HCT116 (cell line): ENCODE measurements around the gene HYLS1. TPM values are rescaled to one million over a fixed set of nuclear protein-coding genes. Genes with fewer than 3 reads are reported as not detected.

Experiments
- ATAC-seq: fragments of 200-7000 bp; cut with Tn5 transposase; 2 replicates; pipeline ENCODE4 v1.9.1; 2020; ENCODE audit warnings: mild to moderate bottlenecking, moderate library complexity
- BruUV-seq: library from RNA; stranded (reverse); fragments of 400-500 nt; replicated peaks from 2 replicates; lab custom pipeline; 2021; lab: Mats Ljungman, UMichigan
- CTCF ChIA-PET: fragments of 300-600 bp; sonication (Branson Sonifier 250); formaldehyde crosslinking; loops from one replicate; lab custom pipeline; 2021; ENCODE audit warnings: antibody characterized with exemption; lab: Charles Lee
- POLR2A ChIA-PET: fragments of 300-600, 350-600 bp; sonication (Branson Sonifier 250); formaldehyde crosslinking; loops from one replicate; lab custom pipeline; 2021; ENCODE audit warnings: antibody characterized with exemption; lab: Charles Lee
- RAD21 ChIA-PET, 2 experiments: fragments of 300-600 bp; sonication (Branson Sonifier 250); formaldehyde crosslinking; loops; one replicate each; lab custom pipeline; 2023; ENCODE audit warnings: low total read pairs in 2 of 2; ENCODE audit not compliant: uncharacterized antibody in 2 of 2, unreplicated experiment in 2 of 2, low non-redundant PET in 1 of 2; lab: Charles Lee
- DNase-seq: peaks from one replicate; pipeline ENCODE4 v3.0.0-alpha.2; 2010; ENCODE audit warnings: low read depth, low spot score
- H2AFZ ChIP-seq: fragments of 200-600 bp; shearing (Covaris generic), sonication (generic); 2 replicates; pipeline ENCODE4 v1.6.1; 2017; ENCODE audit warnings: low read depth, mixed run types, mixed read lengths, antibody characterized with exemption, low read length; ENCODE audit not compliant: poor library complexity, severe bottlenecking
- H3K27ac ChIP-seq: 2 replicates; pipeline ENCODE4 v1.5.1; 2012; ENCODE audit warnings: low read depth, low read length
- H3K27me3 ChIP-seq: fragments of 200-600 bp; sonication (generic); 2 replicates; pipeline ENCODE4 v1.6.1; 2016; ENCODE audit warnings: mixed run types, low read length, mixed read lengths; ENCODE audit not compliant: insufficient read depth
- H3K36me3 ChIP-seq, 2 experiments: fragments of 200-500 bp in 1 of 2; fragments of 200-600 bp in 1 of 2; sonication (Bioruptor generic) in 1 of 2; sonication (generic) in 1 of 2; 2 replicates each; pipeline versions ENCODE4 v1.5.1 to v1.6.1; 2014 to 2016; ENCODE audit warnings: low read length in 2 of 2, inconsistent platforms in 1 of 2, mixed read lengths in 1 of 2, mixed run types in 1 of 2; ENCODE audit not compliant: insufficient read depth in 2 of 2, control insufficient read depth in 1 of 2
- H3K4me1 ChIP-seq, 2 experiments: fragments of 200-600 bp in 1 of 2; sonication (generic) in 1 of 2; 2 replicates each; pipeline versions ENCODE4 v1.5.1 to v1.6.1; 2012 to 2017; ENCODE audit warnings: low read length in 2 of 2, inconsistent platforms in 1 of 2, mild to moderate bottlenecking in 1 of 2, mixed read lengths in 1 of 2, mixed run types in 1 of 2, moderate library complexity in 1 of 2; ENCODE audit not compliant: insufficient read depth in 2 of 2, control insufficient read depth in 1 of 2
- H3K4me2 ChIP-seq: fragments of 200-600 bp; sonication (generic); 2 replicates; pipeline ENCODE4 v1.6.1; 2017; ENCODE audit warnings: mixed run types, low read length, mixed read lengths
- H3K4me3 ChIP-seq, 2 experiments: fragments of 200-600 bp in 1 of 2; sonication (generic) in 1 of 2; replicated peaks in 1 of 2; 2 replicates each; pipeline ENCODE4 v1.5.1; 2011 to 2016; ENCODE audit warnings: low read length in 2 of 2, control low read depth in 1 of 2, low read depth in 1 of 2, mild to moderate bottlenecking in 1 of 2, mixed read lengths in 1 of 2, mixed run types in 1 of 2
- H3K79me2 ChIP-seq: fragments of 200-600 bp; sonication (generic); 2 replicates; pipeline ENCODE4 v1.6.1; 2017; ENCODE audit warnings: mild to moderate bottlenecking, mixed run types, low read length, moderate library complexity, mixed read lengths; ENCODE audit not compliant: insufficient read depth
- H3K9ac ChIP-seq: fragments of 200-600 bp; sonication (generic); 2 replicates; pipeline ENCODE4 v1.6.1; 2016; ENCODE audit warnings: low read length, mixed read lengths
- H3K9me2 ChIP-seq: fragments of 200-600 bp; sonication (generic), shearing (Covaris generic); 2 replicates; pipeline ENCODE4 v1.6.1; 2017; ENCODE audit warnings: mixed run types, mild to moderate bottlenecking, moderate library complexity; ENCODE audit not compliant: insufficient read depth
- H3K9me3 ChIP-seq, 2 experiments: fragments of 200-500 bp in 1 of 2; fragments of 200-600 bp in 1 of 2; sonication (Bioruptor generic) in 1 of 2; sonication (generic) in 1 of 2; 2 replicates each; pipeline ENCODE4 v1.6.1; 2014 to 2017; ENCODE audit warnings: low read length in 2 of 2, mixed read lengths in 2 of 2, inconsistent platforms in 1 of 2, low read depth in 1 of 2, mild to moderate bottlenecking in 1 of 2, mixed run types in 1 of 2, moderate library complexity in 1 of 2; ENCODE audit not compliant: control insufficient read depth in 1 of 2, insufficient read depth in 1 of 2
- H4K20me1 ChIP-seq: fragments of 200-600 bp; sonication (generic), shearing (Covaris generic); 2 replicates; pipeline ENCODE4 v1.6.1; 2017; ENCODE audit warnings: mixed run types, mild to moderate bottlenecking, moderate library complexity; ENCODE audit not compliant: insufficient read depth
- EZH2 ChIP-seq: fragments of 200-600 bp; sonication (generic); IDR thresholded peaks from 2 replicates; pipeline ENCODE4 v1.6.1; 2017; ENCODE audit warnings: antibody characterized with exemption, mixed run types
- RAD21 ChIP-seq: IDR thresholded peaks from 2 replicates; pipeline ENCODE4 v1.6.1; 2012; ENCODE audit warnings: low read depth, mild to moderate bottlenecking
- SP1 ChIP-seq: IDR thresholded peaks from 2 replicates; pipeline ENCODE4 v1.6.1; 2012; ENCODE audit warnings: low read depth
- TCF7L2 ChIP-seq: IDR thresholded peaks from 2 replicates; pipeline ENCODE4 v1.7.0; 2011; ENCODE audit warnings: borderline replicate concordance, inconsistent platforms; ENCODE audit not compliant: insufficient read depth, insufficient read length; ENCODE audit errors: extremely low read depth
- intact Hi-C: fragments of 100-400 bp; cut with micrococcal nuclease; formaldehyde crosslinking; loops from 2 replicates; pipeline ENCODE4 v1.10.0; 2022
- total RNA-seq: library from RNA; stranded (reverse); gene quantifications from one replicate; pipeline ENCODE4 v1.2.1, GENCODE V29; 2021; ENCODE audit not compliant: unreplicated experiment
- TF ChIP-seq, protein P1 (sequence below): IDR thresholded peaks from 2 replicates; pipeline ENCODE4 v1.6.1; 2012

HYLS1 gene
- total RNA-seq, 1 experiment from 2014 or later = 18.9 TPM

DNA sequence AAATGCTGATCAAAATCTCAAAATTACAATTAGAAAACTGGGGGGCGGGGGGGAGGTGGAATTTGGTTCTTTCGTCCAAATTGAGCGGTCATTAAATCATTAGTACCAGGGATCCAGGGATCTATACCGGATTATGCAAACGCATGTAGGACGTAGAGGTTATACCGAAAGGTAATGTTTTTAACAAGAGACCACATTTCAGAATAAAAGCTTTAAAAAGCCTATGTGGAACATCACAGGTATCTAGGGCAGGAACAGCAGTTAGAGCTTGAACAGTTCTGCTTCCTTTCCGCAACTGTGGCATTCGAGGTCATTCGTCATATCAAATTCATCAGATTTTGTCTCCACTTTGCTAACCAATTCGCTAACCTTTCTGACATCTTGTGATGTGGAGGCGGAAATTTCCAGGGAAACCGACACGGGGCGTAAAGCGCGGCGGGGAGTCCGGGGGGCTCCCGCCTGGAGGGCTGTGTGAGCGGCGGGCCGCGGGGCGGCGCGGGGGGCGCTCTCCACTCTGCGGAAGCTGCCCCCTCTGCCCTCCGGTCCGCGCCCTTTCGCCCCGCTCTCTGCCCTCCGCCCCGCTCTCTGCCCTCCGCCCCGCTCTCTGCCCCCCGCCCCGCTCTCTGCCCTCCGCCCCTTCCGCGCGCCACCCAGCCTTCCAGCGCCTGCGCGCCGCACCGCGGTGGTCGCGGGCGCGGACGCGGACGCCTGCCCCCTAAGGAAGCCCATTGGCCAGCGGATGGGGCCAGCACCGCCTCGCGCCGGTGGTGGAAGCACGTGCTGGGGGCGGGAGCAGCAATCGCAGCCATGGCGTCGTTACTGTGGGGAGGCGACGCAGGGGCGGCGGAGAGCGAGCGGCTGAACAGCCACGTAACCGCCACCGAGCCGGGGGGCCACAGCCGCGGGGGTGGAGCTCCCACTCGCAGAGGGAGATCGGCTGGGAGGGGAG is 16.5 kb downstream of the HYLS1 start, which contains the start of gene DDX25 (continued):
- no peak for TF ChIP-seq TCF7L2
- TF ChIP-seq, protein P1, sequence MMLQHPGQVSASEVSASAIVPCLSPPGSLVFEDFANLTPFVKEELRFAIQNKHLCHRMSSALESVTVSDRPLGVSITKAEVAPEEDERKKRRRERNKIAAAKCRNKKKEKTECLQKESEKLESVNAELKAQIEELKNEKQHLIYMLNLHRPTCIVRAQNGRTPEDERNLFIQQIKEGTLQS = no peak
- TF ChIP-seq EZH2 = no peak

DNA sequence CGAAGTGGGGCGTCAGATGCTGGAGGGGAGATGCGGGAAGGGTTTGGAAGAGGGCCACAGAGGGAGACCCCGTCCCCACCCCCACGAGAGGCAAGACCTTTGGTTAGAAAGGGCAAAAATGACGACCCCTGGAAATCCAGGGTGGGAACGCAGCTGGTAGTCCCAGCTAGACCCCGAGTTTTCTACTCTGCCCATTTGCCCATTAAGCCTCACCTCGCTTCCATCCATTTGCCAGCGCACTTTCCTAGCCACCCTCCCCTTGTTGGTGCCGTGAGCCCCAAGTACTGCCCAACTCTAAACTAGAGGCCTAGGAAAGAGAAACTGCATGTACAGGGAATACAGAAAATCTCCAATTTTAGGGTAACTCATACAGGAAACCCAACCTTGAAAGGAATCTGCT is 17.2 kb downstream of the HYLS1 start:
- CTCF ChIA-PET = no interaction called here
- BruUV-seq = no TSS peak
- TF ChIP-seq SP1 (no peak), RAD21 (no peak)
- TF ChIP-seq, all 23 proteins: peak for 0
- Histone ChIP-seq H3K79me2 (peaks cover 29% of the 10 kb centered on the region), H3K36me3 (peaks cover 7 to 14% of the 10 kb centered on the region in 2 experiments; a peak in 3 of 4 replicates), H4K20me1 (0 out of 2 replicates have a peak, but pooled peaks cover 4% of the 10 kb centered on the region), H3K27ac (no peak overlapping the region), H2AFZ (no peak overlapping the region), H3K4me3 (no peak overlapping the region), H3K9me3 (no peaks in the 10 kb centered on the region), H3K4me1 (peaks cover 3 to 8% of the 10 kb centered on the region in 2 experiments; a peak in 2 of 4 replicates), H3K9me2 (no peaks in the 10 kb centered on the region), H3K27me3 (peaks cover 8% of the 10 kb centered on the region; the same call in 1 of the 2 replicates), H3K9ac (no peak overlapping the region), H3K4me2 (no peak overlapping the region)
- ChIA-PET POLR2A (no interaction called here), RAD21 (no interaction called here)
- intact Hi-C loops = no loop called here
- no peak for ATAC-seq
- DNase-seq = no peak
